ENCODE measurements around the gene NRCAM. TPM values are rescaled to one million over a fixed set of nuclear protein-coding genes. Genes with fewer than 3 reads are reported as not detected.

NRCAM gene
- total and polyA plus RNA-seq, 2 of the 13 experiments (the other 11 are each of a cell fraction or from before 2014, with no cell fraction given) = 0.31 to 0.33 TPM

GRCh38 chr7:108451296-108451848 is 4.9 kb downstream of the NRCAM start:
- no peak for FAIRE-seq
- intact Hi-C loops (cut with micrococcal nuclease; ENCODE audit: unreplicated experiment) = no loop called here
- Histone ChIP-seq H3K4me2 (ENCODE audit: low read depth, low read length) (no peak overlapping the region), H3K79me2 (ENCODE audit: insufficient read depth, low read length) (no peaks in the 10 kb centered on the region), H3K4me1 (ENCODE audit: insufficient read depth, low read length) (peaks cover 11% of the 10 kb centered on the region), H3K27ac (ENCODE audit: extremely low read length, insufficient read depth, low read length) (no peak overlapping the region), H4K20me1 (ENCODE audit: insufficient read depth, low read length) (no peaks in the 10 kb centered on the region), H2AFZ (ENCODE audit: low read length) (no peak overlapping the region), H3K27me3 (ENCODE audit: control insufficient read depth in 1 of 2, insufficient read depth in 2 of 2, low read length in 2 of 2) (peaks cover 3 to 23% of the 10 kb centered on the region in 2 experiments; a peak in 4 of 5 replicates), H3K4me3 (replicated peaks in 1 of 3; ENCODE audit: insufficient read depth in 1 of 3, low read depth in 2 of 3, low read length in 3 of 3) (no peak overlapping the region), H3K36me3 (replicated peaks in 1 of 2; ENCODE audit: control insufficient read depth in 1 of 2, insufficient read depth in 2 of 2, low read length in 2 of 2) (no peaks in the 10 kb centered on the region), H3K9me3 (ENCODE audit: low read length) (no peaks in the 10 kb centered on the region), H3K9ac (ENCODE audit: insufficient read depth, low read depth, low read length) (no peak overlapping the region)
- in situ Hi-C loops (cut with HindIII; ENCODE audit: extremely low pct_ligation_motif_present, low pct_unique_long_range_greater_than_20kb) = loop anchor here (10.0 kb wide), 1 partner anchor 277 kb away; no protein-coding TSS in a partner anchor
- no peak for DNase-seq (ENCODE audit: low spot score)
- no peak for ATAC-seq
- 50% methylated on average over 2 of the region's 2 CpGs for WGBS (ENCODE audit: low lambda C conversion rate)
- ChIA-PET POLR2A (no interaction called here), CTCF (ENCODE audit: low intra/inter-chr PET ratio, low total read pairs) (no interaction called here)
- BruUV-seq (replicated peaks) = no TSS peak
- TF ChIP-seq FOXP4 (CRISPR knock-in tag; IDR thresholded peaks at IDR 0.05) = no peak
- TF ChIP-seq, protein P1, sequence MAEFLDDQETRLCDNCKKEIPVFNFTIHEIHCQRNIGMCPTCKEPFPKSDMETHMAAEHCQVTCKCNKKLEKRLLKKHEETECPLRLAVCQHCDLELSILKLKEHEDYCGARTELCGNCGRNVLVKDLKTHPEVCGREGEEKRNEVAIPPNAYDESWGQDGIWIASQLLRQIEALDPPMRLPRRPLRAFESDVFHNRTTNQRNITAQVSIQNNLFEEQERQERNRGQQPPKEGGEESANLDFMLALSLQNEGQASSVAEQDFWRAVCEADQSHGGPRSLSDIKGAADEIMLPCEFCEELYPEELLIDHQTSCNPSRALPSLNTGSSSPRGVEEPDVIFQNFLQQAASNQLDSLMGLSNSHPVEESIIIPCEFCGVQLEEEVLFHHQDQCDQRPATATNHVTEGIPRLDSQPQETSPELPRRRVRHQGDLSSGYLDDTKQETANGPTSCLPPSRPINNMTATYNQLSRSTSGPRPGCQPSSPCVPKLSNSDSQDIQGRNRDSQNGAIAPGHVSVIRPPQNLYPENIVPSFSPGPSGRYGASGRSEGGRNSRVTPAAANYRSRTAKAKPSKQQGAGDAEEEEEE (CRISPR knock-in tag; IDR thresholded peaks at IDR 0.05; ENCODE audit: borderline replicate concordance) = no peak
- TF ChIP-seq NONO (IDR thresholded peaks at IDR 0.05) = no peak
- no peak for TF ChIP-seq NONO (CRISPR knock-in tag; conservative IDR thresholded peaks at IDR 0.05)
- TF ChIP-seq MAFF (IDR thresholded peaks at IDR 0.05; ENCODE audit: low read depth, low read length) = no peak
- TF ChIP-seq FOXA3 (CRISPR knock-in tag; IDR thresholded peaks at IDR 0.05) = no peak
- TF ChIP-seq ZNF10 (CRISPR knock-in tag; IDR thresholded peaks at IDR 0.05; ENCODE audit: borderline replicate concordance, low read depth) = no peak
- TF ChIP-seq ZNF550 (CRISPR knock-in tag; IDR thresholded peaks at IDR 0.05; ENCODE audit: borderline replicate concordance) = no peak
- TF ChIP-seq ZNF337 (CRISPR knock-in tag; IDR thresholded peaks at IDR 0.05; ENCODE audit: borderline replicate concordance, low read depth) = no peak
- TF ChIP-seq, protein P2, sequence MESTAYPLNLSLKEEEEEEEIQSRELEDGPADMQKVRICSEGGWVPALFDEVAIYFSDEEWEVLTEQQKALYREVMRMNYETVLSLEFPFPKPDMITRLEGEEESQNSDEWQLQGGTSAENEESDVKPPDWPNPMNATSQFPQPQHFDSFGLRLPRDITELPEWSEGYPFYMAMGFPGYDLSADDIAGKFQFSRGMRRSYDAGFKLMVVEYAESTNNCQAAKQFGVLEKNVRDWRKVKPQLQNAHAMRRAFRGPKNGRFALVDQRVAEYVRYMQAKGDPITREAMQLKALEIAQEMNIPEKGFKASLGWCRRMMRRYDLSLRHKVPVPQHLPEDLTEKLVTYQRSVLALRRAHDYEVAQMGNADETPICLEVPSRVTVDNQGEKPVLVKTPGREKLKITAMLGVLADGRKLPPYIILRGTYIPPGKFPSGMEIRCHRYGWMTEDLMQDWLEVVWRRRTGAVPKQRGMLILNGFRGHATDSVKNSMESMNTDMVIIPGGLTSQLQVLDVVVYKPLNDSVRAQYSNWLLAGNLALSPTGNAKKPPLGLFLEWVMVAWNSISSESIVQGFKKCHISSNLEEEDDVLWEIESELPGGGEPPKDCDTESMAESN (CRISPR knock-in tag; conservative IDR thresholded peaks at IDR 0.05) = no peak
- no peak for TF ChIP-seq IRF2 (CRISPR knock-in tag; IDR thresholded peaks at IDR 0.05)
- TF ChIP-seq ZNF501 (CRISPR knock-in tag; IDR thresholded peaks at IDR 0.05) = no peak
- no peak for TF ChIP-seq CHD4 (IDR thresholded peaks at IDR 0.05; ENCODE audit: borderline replicate concordance, low read length)
- TF ChIP-seq, protein P3, sequence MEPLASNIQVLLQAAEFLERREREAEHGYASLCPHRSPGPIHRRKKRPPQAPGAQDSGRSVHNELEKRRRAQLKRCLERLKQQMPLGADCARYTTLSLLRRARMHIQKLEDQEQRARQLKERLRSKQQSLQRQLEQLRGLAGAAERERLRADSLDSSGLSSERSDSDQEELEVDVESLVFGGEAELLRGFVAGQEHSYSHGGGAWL (CRISPR knock-in tag; IDR thresholded peaks at IDR 0.05) = no peak
- TF ChIP-seq, protein P4, sequence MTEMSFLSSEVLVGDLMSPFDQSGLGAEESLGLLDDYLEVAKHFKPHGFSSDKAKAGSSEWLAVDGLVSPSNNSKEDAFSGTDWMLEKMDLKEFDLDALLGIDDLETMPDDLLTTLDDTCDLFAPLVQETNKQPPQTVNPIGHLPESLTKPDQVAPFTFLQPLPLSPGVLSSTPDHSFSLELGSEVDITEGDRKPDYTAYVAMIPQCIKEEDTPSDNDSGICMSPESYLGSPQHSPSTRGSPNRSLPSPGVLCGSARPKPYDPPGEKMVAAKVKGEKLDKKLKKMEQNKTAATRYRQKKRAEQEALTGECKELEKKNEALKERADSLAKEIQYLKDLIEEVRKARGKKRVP (CRISPR knock-in tag; IDR thresholded peaks at IDR 0.05) = no peak
- TF ChIP-seq ZNF296 (CRISPR knock-in tag; conservative IDR thresholded peaks at IDR 0.05) = no peak
- no peak for TF ChIP-seq ATRX (CRISPR knock-in tag; IDR thresholded peaks at IDR 0.05; ENCODE audit: borderline replicate concordance)
- TF ChIP-seq ZSCAN29 (CRISPR knock-in tag; conservative IDR thresholded peaks at IDR 0.05) = no peak
- no peak for TF ChIP-seq ZNF737 (CRISPR knock-in tag; IDR thresholded peaks at IDR 0.05; ENCODE audit: borderline replicate concordance)

All from HepG2 (cell line).